NOMO-1 treated with DMSO at 0.1 percent for 48 hours (cell line): Measurements from ENCODE around the gene TRABD2B.

ENCODE experiments used
- DNase-seq: peaks from one replicate; lab custom pipeline; 2025; ENCODE audit not compliant: unreplicated experiment; lab: John Stamatoyannopoulos, UW

Gene TRABD2B

DNA sequence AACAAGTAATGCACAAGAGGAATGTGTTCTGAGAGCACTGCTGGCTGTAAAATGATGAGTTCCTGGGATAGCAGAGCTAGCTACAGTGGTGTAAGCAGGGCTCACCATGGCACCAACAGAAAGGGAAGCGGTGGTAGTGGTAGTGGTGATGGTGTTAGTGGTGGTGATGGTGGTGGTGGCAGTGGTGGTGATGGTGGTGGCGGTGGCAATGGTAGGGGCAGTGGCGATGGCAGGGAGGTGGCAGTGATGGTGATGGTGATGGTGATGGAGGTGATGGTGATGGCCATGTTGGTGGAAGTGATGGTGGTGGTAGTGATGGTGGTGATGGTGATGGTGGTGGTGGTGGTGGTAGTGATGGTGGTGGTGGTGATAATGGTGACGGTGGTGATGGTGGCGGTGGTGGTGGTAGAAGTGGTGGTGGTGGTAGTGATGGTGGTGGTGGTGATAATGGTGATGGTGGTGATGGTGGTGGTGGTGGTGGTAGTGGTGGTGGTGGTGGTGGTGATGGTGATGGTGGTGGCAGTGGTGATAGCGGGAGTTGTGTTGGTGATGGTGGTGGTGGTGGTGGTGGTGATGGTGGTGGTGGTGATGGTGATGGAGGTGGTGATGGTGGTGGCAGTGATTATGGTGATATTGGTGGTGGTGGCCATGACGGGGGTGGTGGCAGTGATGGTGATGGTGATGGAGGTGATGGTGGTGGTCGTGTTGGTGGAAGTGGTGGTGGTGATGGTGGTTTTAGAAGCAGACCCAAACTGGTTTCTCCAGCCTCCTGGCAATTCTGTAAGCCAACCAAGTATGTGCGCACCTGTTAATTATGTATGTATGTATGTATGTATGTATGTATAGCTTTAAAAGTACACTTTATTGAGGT lies 254.1 kb downstream of the TRABD2B start:
- no peak for DNase-seq

DNA sequence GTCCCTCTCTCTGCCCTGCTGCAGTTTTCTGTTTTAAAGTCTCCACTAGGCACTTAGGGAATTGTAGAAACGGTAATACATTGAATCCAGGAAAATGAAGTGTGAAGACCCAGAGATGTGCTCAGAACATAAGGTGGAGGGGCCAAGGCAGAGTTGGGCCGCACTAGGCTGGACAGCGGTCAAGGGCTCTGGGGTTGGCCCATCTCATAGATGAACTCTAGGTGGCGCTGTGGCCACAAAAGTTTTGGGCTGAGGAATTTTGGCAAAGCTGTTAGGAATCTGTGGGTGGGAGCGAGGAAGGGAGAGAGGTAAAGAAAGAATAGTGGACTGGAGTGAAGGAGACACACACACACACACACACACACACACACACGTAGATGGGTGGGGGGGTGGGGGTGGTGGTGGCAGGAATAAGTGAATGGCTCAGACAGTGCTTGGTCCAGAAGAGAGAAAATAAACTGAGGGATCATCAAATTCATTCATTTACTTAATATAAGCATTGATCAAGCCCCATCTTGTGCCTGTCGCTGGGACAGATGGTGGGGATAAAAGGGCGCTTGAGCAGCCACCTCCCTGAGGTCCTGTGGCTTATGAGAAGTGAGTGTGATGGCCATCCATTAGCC lies 258.5 kb downstream of the TRABD2B start:
- no peak for DNase-seq

DNA sequence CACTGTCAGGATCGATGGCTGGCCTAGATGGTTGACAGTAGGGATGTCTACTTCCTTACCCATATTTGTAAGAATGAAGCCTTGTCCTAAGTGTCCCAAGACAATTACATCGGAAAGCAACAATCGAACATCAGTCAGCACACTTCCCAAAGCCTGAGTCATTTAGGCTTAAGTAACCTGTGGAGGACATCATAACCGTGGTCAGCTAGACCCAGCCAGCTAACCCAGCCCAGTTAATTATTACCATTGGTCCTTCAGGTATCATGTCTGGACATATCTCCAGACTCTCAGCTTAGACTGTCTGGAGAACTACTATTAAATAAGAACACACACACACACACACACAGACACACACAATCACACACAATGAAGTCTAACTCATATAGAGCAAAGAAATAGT lies 264.7 kb downstream of the TRABD2B start:
- no peak for DNase-seq

DNA sequence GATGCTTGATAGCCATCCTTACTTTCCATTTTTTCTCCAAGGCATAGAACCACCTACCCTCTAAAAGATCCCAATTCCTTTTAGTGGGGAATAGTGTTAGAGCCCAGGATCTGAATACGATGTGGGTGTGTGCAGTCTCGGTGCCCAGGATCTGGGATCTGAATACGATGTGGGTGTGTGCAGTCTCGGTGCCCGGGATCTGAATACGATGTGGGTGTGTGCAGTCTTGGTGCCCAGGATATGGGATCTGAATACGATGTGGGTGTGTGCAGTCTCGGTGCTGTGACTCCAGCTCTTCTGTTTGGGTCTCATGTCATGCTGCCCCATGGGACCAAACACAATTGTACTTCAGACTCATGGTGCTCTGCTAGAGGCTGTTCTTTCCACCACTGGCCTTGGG lies 265.5 kb downstream of the TRABD2B start:
- DNase-seq = no peak

DNA sequence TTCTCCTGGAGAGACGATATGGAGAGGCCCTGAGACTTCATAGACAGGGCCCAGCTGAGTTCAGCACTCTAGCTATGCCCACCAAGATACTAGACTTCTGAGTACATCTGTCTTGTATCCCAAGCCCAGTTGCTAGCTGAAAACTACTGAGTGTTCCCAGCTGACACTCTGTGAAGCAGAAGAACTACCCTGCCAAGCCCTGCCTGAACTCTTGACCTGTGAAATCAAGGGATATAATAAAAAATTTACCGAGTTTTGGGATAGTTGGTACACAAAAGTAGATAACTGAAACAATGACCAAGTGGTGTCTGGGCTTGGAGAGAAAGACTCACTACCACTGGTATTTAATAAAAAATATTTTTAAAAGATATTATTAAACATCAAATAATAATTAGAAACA lies 267.5 kb downstream of the TRABD2B start:
- no peak for DNase-seq

DNA sequence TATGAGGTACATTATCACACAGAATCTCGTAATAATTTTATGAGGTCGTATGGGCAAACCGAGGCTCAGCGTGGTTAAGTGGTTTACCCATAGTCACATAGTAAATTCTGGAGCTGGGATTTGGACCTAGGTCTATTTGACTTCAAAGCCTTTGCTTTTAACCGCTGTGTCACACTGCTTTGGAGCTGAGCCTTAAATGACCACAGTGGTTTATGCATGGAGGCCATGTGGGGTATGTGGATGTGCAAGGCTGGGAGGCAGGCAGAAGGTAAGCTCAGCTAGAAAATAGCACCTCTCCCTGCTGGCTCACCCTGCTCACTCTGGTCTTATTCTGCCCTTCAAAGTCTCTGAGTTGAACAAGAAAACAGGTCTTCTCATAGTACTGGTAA lies 269.5 kb downstream of the TRABD2B start:
- DNase-seq = no peak

DNA sequence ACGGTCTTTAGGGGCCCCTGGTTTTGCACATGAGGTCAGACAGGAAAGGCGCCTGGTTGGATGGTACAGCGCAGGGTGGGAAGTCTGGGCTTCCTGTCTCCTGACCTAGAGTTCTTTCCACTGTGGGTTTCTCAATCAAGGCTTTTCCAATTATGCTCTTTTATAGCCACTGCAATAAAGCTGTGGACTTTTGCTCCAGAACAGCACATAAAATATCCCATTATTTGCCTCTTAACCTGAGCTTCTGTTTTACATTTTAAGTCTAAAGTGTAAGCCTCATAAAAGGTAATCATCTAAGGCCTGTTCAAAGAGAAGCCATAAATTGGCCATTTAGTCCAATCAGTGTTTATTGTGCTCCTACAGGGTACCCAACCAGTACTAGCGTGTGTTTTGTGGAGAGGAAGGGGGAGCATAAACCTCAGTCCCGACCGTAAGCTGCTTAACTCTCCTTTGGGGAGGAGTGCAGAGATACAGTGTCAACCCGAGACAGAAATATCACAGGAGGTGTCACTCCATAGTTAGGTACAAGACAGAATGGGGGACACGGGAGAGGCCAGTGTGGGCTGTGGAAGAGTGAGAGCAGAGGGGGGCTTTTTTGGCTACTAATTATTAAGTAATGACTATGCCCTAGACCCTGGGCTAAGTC lies 270.0 kb downstream of the TRABD2B start:
- no peak for DNase-seq

DNA sequence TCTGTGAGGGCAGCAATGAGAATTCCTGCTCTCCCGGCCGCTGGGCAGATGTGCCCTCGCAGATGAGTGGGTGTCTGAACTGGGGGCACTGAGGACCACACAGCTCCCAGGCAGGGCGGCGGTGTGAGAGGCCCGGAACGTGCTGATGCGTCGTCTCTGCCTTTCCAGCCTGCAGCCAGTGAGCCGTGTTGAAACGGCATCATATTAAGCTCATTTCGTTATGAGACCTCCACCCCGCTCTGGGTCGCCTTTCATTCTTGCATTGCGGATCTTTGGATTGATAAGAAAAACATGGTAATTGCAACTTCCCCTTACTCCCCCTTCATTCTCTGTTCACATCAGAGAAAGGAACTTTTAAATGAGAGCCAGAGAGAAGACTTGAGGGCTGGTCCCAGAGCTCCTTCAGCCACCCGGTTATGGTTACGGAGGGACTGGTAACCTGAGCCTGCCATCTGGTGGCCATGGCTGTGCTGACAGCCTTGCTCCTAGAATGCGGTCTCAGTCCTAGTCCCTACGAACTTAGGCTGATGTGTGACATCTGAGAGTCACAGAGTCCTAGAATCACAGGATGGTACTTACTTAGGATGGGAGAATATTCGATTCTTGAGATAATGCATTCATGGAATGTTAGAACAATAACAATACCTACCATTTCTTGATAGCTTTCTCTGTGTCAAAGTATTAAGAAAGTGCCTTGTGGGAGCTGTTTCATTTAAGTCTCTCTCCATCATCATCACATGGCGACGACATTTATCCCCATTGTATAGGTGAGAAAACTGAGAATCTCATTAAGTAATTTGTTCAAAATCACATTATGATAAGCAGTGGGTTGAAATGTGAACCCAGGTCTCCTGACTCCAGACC lies 271.0 kb downstream of the TRABD2B start:
- peak; percentile 63 for DNase-seq

DNA sequence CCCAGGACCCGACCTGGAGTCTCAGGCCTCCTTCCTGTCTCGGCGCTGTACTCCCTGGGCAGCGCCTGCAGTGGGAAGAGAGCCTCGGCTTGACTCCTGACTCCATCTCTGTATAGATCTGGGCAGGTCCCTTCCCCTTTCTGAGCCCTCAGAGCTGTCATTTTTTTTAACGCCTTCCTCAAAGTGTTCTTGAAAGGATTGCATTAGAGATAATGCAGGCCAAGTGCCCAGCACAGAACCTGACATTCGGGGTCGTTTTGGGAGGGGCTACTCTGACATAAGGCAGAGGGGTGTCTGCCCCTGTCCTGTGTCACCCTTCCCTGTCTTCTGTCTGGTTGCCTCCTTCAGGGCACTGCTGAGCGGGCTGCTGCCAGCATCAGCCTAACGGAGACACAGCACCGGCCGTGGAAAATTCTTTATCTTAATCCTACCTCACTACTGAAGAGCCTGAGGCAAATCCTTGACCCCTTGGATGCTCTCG lies 271.6 kb downstream of the TRABD2B start:
- peak; percentile 19 for DNase-seq

DNA sequence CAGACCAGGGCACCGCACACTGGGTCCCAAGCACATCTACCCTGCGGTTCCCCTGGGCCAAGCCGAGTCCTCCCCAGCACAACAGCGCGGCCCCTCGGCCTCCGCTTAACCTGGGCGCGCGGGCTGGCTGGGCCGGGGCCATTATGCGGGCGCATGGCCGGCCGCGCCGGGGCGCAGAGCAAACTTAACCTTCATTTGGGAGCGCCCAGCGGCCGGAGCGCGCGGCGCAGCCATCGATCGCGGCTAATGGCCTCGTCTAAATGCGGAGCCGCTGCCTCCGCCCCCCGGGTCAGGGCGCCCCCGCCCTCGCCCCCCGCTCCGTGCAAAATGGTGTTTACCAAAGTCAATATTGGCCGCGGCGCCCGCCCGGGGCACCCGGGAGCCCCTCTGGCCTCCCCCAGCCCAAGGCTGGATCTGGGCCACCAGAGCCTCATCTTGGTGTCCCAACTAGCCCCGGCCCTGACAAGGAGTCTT lies 272.1 kb downstream of the TRABD2B start:
- DNase-seq = no peak

DNA sequence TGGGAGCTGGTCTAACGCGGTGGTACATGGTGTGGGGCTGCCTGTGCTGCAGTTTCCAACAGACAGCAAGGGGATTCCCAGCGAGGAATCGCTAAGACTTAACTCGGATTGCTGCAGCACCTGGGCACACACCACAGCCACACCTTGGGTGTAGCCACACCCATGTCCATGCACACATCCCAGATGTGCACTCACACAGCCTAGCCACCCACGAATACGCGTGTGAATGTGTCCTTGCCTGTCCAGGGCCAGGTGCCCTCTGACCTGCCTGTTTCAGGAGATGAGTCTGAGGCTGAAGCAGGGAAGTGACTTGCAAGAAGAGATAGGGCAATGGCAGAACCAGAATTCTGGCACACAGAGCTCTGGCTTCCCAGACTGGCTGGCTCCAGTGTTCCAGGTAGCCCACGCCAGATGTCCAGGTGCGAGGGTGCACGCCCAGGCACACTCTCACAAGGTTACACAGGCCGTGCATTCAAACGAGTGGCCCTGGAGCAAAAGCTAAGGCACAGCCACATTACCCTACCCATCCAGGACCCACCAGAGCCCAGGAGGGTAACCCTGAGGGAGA lies 272.7 kb downstream of the TRABD2B start:
- no peak for DNase-seq

DNA sequence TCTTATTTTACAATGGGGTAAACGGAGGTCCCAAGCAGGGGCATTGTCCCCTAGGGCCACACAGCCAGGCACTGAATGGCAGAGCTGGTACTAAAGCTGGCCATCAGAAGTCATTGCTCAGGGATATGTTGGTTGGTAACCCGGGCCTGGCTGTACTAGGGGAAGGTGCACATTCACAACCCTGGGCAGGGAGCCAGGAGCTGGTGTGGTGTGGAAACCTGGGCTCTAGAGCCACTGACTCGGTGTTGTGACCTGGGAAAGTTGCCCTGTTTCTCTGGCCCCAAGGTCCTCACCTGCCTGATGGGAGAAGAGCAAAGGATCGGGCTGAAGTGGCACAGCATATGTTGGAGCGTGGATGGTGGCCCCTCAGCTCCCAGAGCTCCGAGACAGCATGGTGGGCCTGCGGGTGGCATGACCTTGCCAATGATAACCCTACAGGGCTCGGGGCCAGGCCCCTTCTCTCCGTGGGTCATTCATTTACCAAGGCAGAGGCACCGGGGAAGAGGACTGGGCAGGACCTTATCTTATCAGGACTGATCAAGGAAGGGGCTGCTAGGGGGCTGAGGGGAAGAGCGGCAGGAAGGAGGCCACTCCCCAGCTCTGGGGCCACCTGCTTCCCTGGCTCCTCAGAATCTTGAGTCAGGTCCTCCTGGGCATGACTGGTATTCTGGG lies 274.1 kb downstream of the TRABD2B start:
- no peak for DNase-seq

DNA sequence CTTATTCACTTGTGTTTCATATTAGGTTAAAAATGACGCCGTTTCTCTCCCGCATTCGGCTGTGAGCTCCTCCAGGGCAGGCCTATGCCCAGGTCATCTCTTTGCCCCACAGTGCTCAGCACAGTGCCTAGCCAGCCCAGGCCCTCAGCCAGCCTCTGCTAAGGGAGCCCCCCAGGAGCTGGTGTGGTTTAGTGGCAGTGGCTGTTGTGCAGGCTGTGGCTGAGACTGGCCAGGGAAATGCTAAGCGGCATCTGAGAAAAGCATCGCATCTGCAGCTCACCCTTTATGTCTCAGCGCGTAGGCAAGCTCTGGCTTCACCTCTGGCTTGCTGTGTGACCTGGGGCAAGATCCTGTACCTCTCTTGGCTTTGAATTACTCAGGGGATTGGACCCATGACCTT lies 275.1 kb downstream of the TRABD2B start:
- DNase-seq = no peak

DNA sequence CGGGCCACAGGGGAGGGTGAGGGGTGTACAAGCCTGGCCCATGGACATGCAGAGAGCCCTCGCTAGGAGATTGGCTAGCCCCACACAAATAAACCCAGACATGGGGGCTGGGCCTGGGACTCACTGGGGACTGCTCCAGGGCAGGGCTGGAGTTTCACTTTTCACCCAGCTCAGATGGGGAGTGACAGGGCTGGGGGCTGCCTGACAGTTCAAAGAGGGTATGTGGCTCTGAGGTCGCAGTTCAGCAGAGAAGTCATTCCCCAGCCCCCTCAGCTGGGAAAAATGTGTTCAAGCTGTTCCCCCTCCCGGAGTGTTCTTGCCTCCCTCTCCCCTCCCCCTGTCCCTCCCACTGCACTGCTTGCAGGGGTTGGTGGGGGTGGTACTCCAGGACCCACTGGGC lies 277.1 kb downstream of the TRABD2B start:
- no peak for DNase-seq

DNA sequence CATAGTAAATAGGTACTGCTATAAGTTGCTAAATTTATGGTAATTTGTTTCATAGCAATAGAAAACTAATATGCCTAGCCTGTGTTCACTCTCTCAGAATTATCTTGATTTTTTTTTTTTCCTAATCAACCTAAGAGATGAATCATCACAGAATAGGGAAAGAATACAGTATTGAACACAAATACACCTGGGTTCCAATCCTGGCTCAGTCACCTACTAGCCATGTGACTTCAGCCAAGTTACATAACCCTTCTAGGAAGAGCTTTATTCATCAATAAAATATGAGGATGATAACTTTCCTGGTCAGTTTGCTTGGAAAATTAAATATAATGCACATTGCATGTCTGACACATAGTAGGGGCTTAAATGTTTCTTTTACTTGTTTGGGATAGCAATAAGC lies 279.8 kb downstream of the TRABD2B start:
- no peak for DNase-seq

DNA sequence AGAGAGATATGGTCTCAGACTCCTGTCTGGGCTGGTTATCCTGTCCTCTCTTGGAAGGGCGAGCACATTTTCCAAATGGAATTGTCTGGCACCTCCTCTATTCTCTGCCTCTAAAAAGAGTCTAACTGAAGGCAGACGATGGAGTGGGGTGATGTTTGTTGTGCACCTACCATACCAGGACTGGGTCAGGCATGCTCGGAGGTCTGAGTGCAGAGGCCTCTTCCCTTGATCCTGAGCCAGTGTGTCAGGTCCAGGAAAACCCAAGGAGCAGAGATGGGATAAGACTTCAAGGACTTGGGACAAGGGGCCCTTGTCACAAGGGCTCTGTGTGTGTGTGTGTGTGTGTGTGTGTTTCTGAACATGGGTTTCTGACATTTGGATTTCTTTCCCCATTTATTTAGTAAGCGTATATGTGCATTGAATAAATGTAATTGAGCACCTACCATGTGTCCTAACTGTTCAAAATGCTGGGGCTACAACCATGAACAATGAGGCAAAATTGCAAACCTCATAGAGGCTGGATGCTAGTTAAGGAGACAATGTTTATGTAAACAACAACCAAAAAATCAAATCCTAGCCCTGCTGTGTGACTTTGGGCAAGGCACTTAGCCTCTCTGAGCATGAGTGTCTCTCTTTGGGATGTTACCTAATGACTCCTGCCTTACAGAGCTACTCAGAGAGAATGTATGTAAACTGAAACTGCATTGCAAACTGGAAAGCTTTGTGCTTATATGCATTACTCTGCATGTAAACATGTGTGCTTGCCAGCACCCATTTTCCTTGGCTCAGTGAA lies 283.0 kb downstream of the TRABD2B start:
- no peak for DNase-seq

DNA sequence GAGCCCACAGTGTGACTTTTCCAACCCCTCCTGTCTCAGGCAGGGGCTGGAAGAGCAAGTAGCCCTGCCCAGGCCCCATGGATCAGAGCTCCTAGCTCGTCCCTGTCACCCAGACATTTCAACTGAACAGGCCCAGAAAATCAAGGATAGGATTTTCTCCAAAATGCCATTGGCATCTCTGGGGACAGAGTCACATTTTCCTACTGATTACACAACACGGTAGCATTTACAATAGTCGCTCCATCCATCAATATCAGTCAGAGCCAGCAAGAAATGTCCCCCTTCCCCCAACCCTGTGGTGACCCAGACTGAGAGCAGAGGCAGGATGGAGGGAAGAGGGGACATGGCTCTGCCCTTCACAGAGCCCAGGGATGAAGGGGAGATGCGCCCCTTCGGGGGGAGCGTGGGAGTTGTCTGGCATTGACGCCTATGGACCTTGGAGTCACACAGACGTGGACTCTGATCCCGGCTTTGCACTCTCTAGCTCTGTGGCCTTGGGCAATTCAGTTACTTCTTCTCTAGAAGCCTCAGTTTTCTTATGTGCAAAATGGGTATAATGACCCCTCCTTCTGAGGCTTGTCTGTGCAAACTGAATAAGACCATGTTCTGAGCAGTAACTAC lies 283.7 kb downstream of the TRABD2B start:
- no peak for DNase-seq

DNA sequence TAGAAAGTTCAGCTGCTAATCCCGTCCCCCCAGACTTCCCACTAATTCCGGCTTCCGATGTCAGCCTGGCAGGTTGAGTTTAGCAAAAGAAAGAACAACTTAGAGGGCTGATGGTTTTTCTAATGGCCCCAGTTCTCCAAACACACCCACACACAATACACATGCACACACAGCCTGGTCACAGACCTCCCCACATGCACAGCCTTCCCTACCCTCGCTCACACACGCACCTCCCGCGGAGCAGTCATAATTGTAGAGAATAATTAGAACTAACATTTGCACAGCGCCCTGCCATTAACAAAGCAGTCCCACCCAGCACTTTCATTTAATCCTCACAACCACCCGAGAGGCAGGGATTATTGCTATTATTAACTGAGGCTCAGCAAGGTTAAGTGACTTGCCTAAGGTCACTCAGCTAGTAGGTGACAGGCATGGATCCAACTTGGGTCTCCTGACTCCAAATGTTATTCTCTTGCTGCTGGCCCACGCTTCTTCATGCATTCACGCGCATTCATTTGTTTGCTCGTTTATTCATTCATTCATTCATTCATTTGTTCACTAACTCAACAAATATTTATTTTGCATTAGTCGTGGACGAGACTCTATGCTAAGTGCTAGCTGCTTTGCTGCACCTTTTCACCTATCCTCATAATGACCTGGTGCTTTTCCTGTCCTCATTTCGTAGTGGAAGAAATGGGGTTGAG lies 284.4 kb downstream of the TRABD2B start:
- DNase-seq = no peak
